ENCODE data around the gene ANKRD52.

ANKRD52 gene

GRCh38 chr12:56297400-56297799, 39.2 kb upstream of the ANKRD52 start:
- no peaks in the 10 kb centered on the region for H3K9me3 ChIP-seq (ENCODE audit: control insufficient read depth, low read length)
- H3K79me2 ChIP-seq, result peaks cover 66% of the 10 kb centered on the region
- no peak overlapping the region for H3K4me2 ChIP-seq (ENCODE audit: low read length)
- H3K36me3 ChIP-seq (ENCODE audit: control insufficient read depth, insufficient read depth, low read length), result no peaks in the 10 kb centered on the region
- no peak overlapping the region for H3K4me3 ChIP-seq (ENCODE audit: low read depth, low read length)
- no peaks in the 10 kb centered on the region for H3K27me3 ChIP-seq (ENCODE audit: control insufficient read depth, insufficient read depth, low read length)
- no peak overlapping the region for H2AFZ ChIP-seq
- no peak for TF ChIP-seq CTCF (IDR thresholded peaks at IDR 0.05)
- H3K9ac ChIP-seq, result no peak overlapping the region
- H3K4me1 ChIP-seq, result peaks cover 16% of the 10 kb centered on the region
- no peak overlapping the region for H3K27ac ChIP-seq

- H3K9ac ChIP-seq, result no peak overlapping the region
- no peak for TF ChIP-seq CTCF (IDR thresholded peaks at IDR 0.05)
- H3K4me1 ChIP-seq, result peaks cover 10% of the 10 kb centered on the region
These were observed 38.1 kb upstream of the ANKRD52 start for GRCh38 chr12:56296295-56296694.

GRCh38 chr12:56293795-56294194, 35.6 kb upstream of the ANKRD52 start:
- H2AFZ ChIP-seq, result no peak overlapping the region
- TF ChIP-seq CTCF (IDR thresholded peaks at IDR 0.05), result no peak
- H3K9ac ChIP-seq, result no peak overlapping the region
- no peak overlapping the region for H3K4me2 ChIP-seq (ENCODE audit: low read length)
- no peaks in the 10 kb centered on the region for H3K27me3 ChIP-seq (ENCODE audit: control insufficient read depth, insufficient read depth, low read length)
- no peaks in the 10 kb centered on the region for H3K4me1 ChIP-seq
- no peak overlapping the region for H3K27ac ChIP-seq
- H3K9me3 ChIP-seq (ENCODE audit: control insufficient read depth, low read length), result no peaks in the 10 kb centered on the region
- H3K36me3 ChIP-seq (ENCODE audit: control insufficient read depth, insufficient read depth, low read length), result no peaks in the 10 kb centered on the region
- peaks cover 75% of the 10 kb centered on the region for H3K79me2 ChIP-seq
- no peak overlapping the region for H3K4me3 ChIP-seq (ENCODE audit: low read depth, low read length)

More at GRCh38 chr12:56296295-56296694, 38.1 kb upstream of the ANKRD52 start:
- Histone ChIP-seq H3K9me3 (ENCODE audit: control insufficient read depth, low read length) (no peaks in the 10 kb centered on the region), H2AFZ (no peak overlapping the region), H3K27me3 (ENCODE audit: control insufficient read depth, insufficient read depth, low read length) (no peaks in the 10 kb centered on the region), H3K4me3 (ENCODE audit: low read depth, low read length) (no peak overlapping the region), H3K4me2 (ENCODE audit: low read length) (peak overlapping the region; percentile 34), H3K36me3 (ENCODE audit: control insufficient read depth, insufficient read depth, low read length) (no peaks in the 10 kb centered on the region), H3K79me2 (peaks cover 70% of the 10 kb centered on the region), H3K27ac (no peak overlapping the region)

DNA sequence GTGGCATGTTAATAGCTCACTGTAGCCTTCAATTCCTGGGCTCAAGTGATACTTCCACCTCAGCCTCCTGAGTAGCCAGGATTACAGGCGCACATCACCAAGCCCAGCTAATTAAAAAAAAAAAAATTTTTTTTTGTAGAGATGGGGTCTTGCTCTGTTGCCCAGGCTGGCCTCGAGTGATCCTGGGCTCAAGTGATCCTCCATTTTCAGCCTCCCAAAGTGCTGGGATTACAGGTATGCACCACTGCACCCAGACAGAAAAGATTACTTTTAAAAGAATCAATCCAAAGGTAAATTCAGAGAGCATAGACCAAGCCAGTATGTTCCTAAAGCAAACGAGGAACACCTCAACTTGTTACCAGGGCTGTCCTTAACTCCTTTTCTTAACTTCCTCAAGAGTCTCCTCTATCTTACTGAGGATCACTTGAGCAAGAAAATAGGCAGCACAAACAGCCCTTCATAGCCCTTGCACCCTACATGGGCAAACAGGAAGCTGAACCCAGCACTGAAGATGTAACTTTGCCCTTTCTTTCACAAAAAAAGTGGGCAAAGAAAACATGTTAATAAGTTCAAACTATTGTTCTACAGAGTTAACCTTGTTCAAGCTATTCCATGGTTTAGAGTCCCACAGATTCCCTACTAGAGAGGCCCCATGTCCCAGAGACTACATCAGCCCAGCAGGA, 30.7 kb upstream of the ANKRD52 start:
- no peak overlapping the region for H3K4me3 ChIP-seq (ENCODE audit: low read depth, low read length)
- H3K36me3 ChIP-seq (ENCODE audit: control insufficient read depth, insufficient read depth, low read length), result no peaks in the 10 kb centered on the region
- no peaks in the 10 kb centered on the region for H3K4me1 ChIP-seq
- no peak for TF ChIP-seq CTCF (IDR thresholded peaks at IDR 0.05)
- no peak overlapping the region for H3K27ac ChIP-seq
- H3K79me2 ChIP-seq, result peaks cover 34% of the 10 kb centered on the region
- H3K27me3 ChIP-seq (ENCODE audit: control insufficient read depth, insufficient read depth, low read length), result no peaks in the 10 kb centered on the region
- H3K9ac ChIP-seq, result no peak overlapping the region
- H3K4me2 ChIP-seq (ENCODE audit: low read length), result no peak overlapping the region
- H2AFZ ChIP-seq, result no peak overlapping the region
- no peaks in the 10 kb centered on the region for H3K9me3 ChIP-seq (ENCODE audit: control insufficient read depth, low read length)

All from parathyroid adenoma (tissue), 2 donors.